WTC11 (cell line): ENCODE results near the gene MAMLD1. TPM values are rescaled to one million over a fixed set of nuclear protein-coding genes. Genes with fewer than 3 reads are reported as not detected.

Source experiments
- ATAC-seq: fragments of 200-7000 bp; cut with Tn5 transposase; 2 replicates; pipeline ENCODE4 v1.10.0; 2021; ENCODE audit warnings: mild to moderate bottlenecking, moderate library complexity
- CTCF ChIA-PET: fragments of 300-600 bp; sonication (Branson Sonifier 250); formaldehyde crosslinking; loops from one replicate; lab custom pipeline; 2021; ENCODE audit warnings: antibody characterized with exemption; lab: Charles Lee
- POLR2A ChIA-PET: fragments of 350-600 bp; sonication (Branson Sonifier 250); formaldehyde crosslinking; loops from one replicate; lab custom pipeline; 2021; ENCODE audit warnings: antibody characterized with exemption; lab: Charles Lee
- DNase-seq: peaks from one replicate; pipeline ENCODE4 v3.0.0; 2021; ENCODE audit warnings: low spot score
- H3K27ac Mint-ChIP-seq: 2 replicates; pipeline ENCODE4 v1.8.0; 2021; ENCODE audit warnings: mixed read lengths
- H3K27me3 Mint-ChIP-seq: 2 replicates; pipeline ENCODE4 v1.8.0; 2021; ENCODE audit warnings: low read depth, mild to moderate bottlenecking, moderate library complexity, mixed read lengths
- H3K36me3 Mint-ChIP-seq: 2 replicates; pipeline ENCODE4 v1.8.0; 2021; ENCODE audit warnings: mixed read lengths
- H3K4me1 Mint-ChIP-seq: 2 replicates; pipeline ENCODE4 v1.8.0; 2022; ENCODE audit warnings: mixed read lengths
- H3K4me3 Mint-ChIP-seq: 2 replicates; pipeline ENCODE4 v1.8.0; 2021; ENCODE audit warnings: mild to moderate bottlenecking, moderate library complexity, mixed read lengths
- H3K9me3 Mint-ChIP-seq: 2 replicates; pipeline ENCODE4 v1.8.0; 2021; ENCODE audit warnings: mixed read lengths
- ARID4B ChIP-seq: sonication (generic); formaldehyde crosslinking; IDR thresholded peaks from 2 replicates; pipeline ENCODE4 v1.8.0; 2023; ENCODE audit warnings: missing genetic modification reagents, mild to moderate bottlenecking, borderline replicate concordance
- ATF3 ChIP-seq: sonication (generic); formaldehyde crosslinking; conservative IDR thresholded peaks from 2 replicates; pipeline ENCODE4 v1.8.1; 2022; ENCODE audit warnings: mild to moderate bottlenecking, missing genetic modification reagents
- CREB1 ChIP-seq: sonication (generic); formaldehyde crosslinking; IDR thresholded peaks from 2 replicates; pipeline ENCODE4 v1.8.0; 2023; ENCODE audit warnings: mild to moderate bottlenecking, missing genetic modification reagents
- EMX1 ChIP-seq: fragments of 250-450 bp; sonication (Bioruptor Pico); IDR thresholded peaks from 2 replicates; pipeline ENCODE4 v1.8.0; 2021; ENCODE audit warnings: mild to moderate bottlenecking
- ETV6 ChIP-seq: sonication (generic); formaldehyde crosslinking; IDR thresholded peaks from 2 replicates; pipeline ENCODE4 v1.8.1; 2022; ENCODE audit warnings: mild to moderate bottlenecking, missing genetic modification reagents
- FOXK1 ChIP-seq: sonication (generic); formaldehyde crosslinking; IDR thresholded peaks from 2 replicates; pipeline ENCODE4 v1.8.0; 2022; ENCODE audit warnings: mild to moderate bottlenecking, moderate library complexity, missing genetic modification reagents
- IRF1 ChIP-seq: sonication (generic); formaldehyde crosslinking; IDR thresholded peaks from 2 replicates; pipeline ENCODE4 v1.8.0; 2023; ENCODE audit warnings: missing genetic modification reagents
- JUN ChIP-seq: sonication (generic); formaldehyde crosslinking; IDR thresholded peaks from 2 replicates; pipeline ENCODE4 v1.8.0; 2023; ENCODE audit warnings: mild to moderate bottlenecking, missing genetic modification reagents
- NR1H2 ChIP-seq: sonication (generic); formaldehyde crosslinking; IDR thresholded peaks from 2 replicates; pipeline ENCODE4 v1.9.0; 2021; ENCODE audit warnings: mild to moderate bottlenecking, moderate library complexity, missing genetic modification reagents
- NR3C1 ChIP-seq: sonication (generic); formaldehyde crosslinking; conservative IDR thresholded peaks from 2 replicates; pipeline ENCODE4 v1.8.1; 2023; ENCODE audit warnings: low read depth, mild to moderate bottlenecking, missing genetic modification reagents
- RELA ChIP-seq: sonication (generic); formaldehyde crosslinking; IDR thresholded peaks from 2 replicates; pipeline ENCODE4 v1.8.1; 2022; ENCODE audit warnings: missing genetic modification reagents, mild to moderate bottlenecking, borderline replicate concordance
- STAT6 ChIP-seq: sonication (generic); formaldehyde crosslinking; conservative IDR thresholded peaks from 2 replicates; pipeline ENCODE4 v1.8.1; 2023; ENCODE audit warnings: mild to moderate bottlenecking, low read depth, missing genetic modification reagents, moderate library complexity
- TEAD4 ChIP-seq: sonication (generic); formaldehyde crosslinking; IDR thresholded peaks from 2 replicates; pipeline ENCODE4 v1.8.0; 2022; ENCODE audit warnings: mild to moderate bottlenecking, missing genetic modification reagents
- ZNF121 ChIP-seq: sonication (generic); formaldehyde crosslinking; IDR thresholded peaks from 2 replicates; pipeline ENCODE4 v1.8.0; 2023; ENCODE audit warnings: missing genetic modification reagents
- ZNF232 ChIP-seq: sonication (generic); formaldehyde crosslinking; IDR thresholded peaks from 2 replicates; pipeline ENCODE4 v1.8.0; 2022; ENCODE audit warnings: mild to moderate bottlenecking, missing genetic modification reagents
- ZNF317 ChIP-seq: sonication (generic); formaldehyde crosslinking; IDR thresholded peaks from 2 replicates; pipeline ENCODE4 v1.8.1; 2023; ENCODE audit warnings: low read depth, mild to moderate bottlenecking, moderate library complexity, missing genetic modification reagents, borderline replicate concordance
- ZNF671 ChIP-seq: fragments of 250-450 bp; sonication (Bioruptor Pico); IDR thresholded peaks from 2 replicates; pipeline ENCODE4 v1.8.0; 2021; ENCODE audit warnings: mild to moderate bottlenecking
- total RNA-seq: library from RNA; stranded (reverse); gene quantifications from 3 replicates; pipeline ENCODE4 v1.2.3, GENCODE V29; 2021
- TF ChIP-seq, protein P1 (sequence below): sonication (generic); formaldehyde crosslinking; IDR thresholded peaks from 2 replicates; pipeline ENCODE4 v1.8.0; 2022; ENCODE audit warnings: mild to moderate bottlenecking, missing genetic modification reagents
- TF ChIP-seq, protein P2 (sequence below): sonication (generic); formaldehyde crosslinking; IDR thresholded peaks from 2 replicates; pipeline ENCODE4 v1.8.1; 2023; ENCODE audit warnings: mild to moderate bottlenecking, moderate library complexity, missing genetic modification reagents

MAMLD1 gene
- total RNA-seq, 1 experiment from 2014 or later, result 0.35 TPM

DNA sequence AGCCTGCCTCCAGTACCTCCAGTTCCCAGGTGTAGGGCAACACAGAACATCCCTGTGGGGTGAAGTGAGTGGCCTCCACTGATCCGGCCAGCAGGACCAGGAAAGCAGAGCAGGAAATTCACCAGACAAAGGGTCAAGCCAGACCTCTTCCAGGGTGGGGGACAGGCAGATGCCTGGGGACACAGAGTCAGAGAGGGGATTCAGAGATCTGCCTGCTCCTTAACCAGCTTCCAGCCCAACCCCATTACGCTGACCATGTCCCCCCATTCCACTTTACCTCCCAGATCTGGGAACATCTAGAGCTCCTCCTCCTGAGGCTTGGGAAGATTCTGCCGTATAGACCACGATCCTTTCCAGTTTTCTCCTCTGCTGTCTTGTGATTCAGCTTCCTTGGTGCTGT, 132.4 kb downstream of the MAMLD1 start (continued):
- no peak for TF ChIP-seq ARID4B (CRISPR knock-in tag)
- no peak for TF ChIP-seq ZNF317 (CRISPR knock-in tag)

GRCh38 chrX:150499240-150499639, 136.1 kb downstream of the MAMLD1 start:
- DNase-seq (no peak), ATAC-seq (no peak)
- Mint-ChIP-seq H3K9me3 (no peaks in the 10 kb centered on the region), H3K27ac (no peak overlapping the region), H3K36me3 (no peaks in the 10 kb centered on the region), H3K4me1 (peaks cover 5% of the 10 kb centered on the region; the same call in 1 of the 2 replicates), H3K4me3 (no peak overlapping the region), H3K27me3 (no peaks in the 10 kb centered on the region)
- POLR2A ChIA-PET, result no interaction called here
- no peak for TF ChIP-seq NR1H2 (CRISPR knock-in tag)
- CTCF ChIA-PET, result no interaction called here

DNA sequence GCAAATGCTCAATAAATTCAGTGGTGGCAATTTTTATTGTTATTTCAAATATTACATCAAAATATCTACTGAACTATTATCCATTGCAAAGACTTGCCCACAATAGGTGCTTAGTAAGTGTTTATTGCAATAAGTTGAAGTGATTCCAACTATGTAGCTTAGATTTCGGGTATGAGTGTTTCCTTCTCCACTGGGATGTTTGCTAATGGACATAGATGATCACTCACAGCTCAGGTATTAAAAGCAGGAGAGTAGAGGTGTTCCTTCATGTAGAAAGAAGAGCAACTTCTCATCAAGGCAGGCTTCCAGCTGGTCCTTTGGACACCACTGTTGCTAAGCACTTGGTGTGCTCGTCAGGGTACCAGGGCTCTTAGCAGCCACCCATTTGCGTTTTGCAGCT, 139.0 kb downstream of the MAMLD1 start:
- POLR2A ChIA-PET, result no interaction called here
- no peak overlapping the region for H3K27ac Mint-ChIP-seq
- no peaks in the 10 kb centered on the region for H3K9me3 Mint-ChIP-seq
- ATAC-seq (no peak), DNase-seq (no peak)
- H3K36me3 Mint-ChIP-seq, result no peaks in the 10 kb centered on the region
- no peaks in the 10 kb centered on the region for H3K27me3 Mint-ChIP-seq
- TF ChIP-seq EMX1 (CRISPR knock-in tag), result no peak
- no peak for TF ChIP-seq FOXK1 (CRISPR knock-in tag)
- no peak for TF ChIP-seq CREB1
- no peak for TF ChIP-seq IRF1 (CRISPR knock-in tag)
- no peak for TF ChIP-seq JUN (CRISPR knock-in tag)
- TF ChIP-seq STAT6, result no peak
- TF ChIP-seq, protein P1, sequence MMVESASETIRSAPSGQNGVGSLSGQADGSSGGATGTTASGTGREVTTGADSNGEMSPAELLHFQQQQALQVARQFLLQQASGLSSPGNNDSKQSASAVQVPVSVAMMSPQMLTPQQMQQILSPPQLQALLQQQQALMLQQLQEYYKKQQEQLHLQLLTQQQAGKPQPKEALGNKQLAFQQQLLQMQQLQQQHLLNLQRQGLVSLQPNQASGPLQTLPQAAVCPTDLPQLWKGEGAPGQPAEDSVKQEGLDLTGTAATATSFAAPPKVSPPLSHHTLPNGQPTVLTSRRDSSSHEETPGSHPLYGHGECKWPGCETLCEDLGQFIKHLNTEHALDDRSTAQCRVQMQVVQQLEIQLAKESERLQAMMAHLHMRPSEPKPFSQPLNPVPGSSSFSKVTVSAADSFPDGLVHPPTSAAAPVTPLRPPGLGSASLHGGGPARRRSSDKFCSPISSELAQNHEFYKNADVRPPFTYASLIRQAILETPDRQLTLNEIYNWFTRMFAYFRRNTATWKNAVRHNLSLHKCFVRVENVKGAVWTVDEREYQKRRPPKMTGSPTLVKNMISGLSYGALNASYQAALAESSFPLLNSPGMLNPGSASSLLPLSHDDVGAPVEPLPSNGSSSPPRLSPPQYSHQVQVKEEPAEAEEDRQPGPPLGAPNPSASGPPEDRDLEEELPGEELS (CRISPR knock-in tag), result no peak
- TF ChIP-seq RELA (CRISPR knock-in tag), result no peak
- TF ChIP-seq ZNF232 (CRISPR knock-in tag), result no peak
- TF ChIP-seq ETV6 (CRISPR knock-in tag), result no peak
- no peak for TF ChIP-seq ZNF317 (CRISPR knock-in tag)
- TF ChIP-seq, protein P2, sequence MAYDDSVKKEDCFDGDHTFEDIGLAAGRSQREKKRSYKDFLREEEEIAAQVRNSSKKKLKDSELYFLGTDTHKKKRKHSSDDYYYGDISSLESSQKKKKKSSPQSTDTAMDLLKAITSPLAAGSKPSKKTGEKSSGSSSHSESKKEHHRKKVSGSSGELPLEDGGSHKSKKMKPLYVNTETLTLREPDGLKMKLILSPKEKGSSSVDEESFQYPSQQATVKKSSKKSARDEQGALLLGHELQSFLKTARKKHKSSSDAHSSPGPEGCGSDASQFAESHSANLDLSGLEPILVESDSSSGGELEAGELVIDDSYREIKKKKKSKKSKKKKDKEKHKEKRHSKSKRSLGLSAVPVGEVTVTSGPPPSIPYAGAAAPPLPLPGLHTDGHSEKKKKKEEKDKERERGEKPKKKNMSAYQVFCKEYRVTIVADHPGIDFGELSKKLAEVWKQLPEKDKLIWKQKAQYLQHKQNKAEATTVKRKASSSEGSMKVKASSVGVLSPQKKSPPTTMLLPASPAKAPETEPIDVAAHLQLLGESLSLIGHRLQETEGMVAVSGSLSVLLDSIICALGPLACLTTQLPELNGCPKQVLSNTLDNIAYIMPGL (CRISPR knock-in tag), result no peak
- TF ChIP-seq TEAD4 (CRISPR knock-in tag), result no peak
- no peak for TF ChIP-seq NR3C1 (CRISPR knock-in tag)
- no peak for TF ChIP-seq ATF3 (CRISPR knock-in tag)
- no peak for TF ChIP-seq ZNF121 (CRISPR knock-in tag)
- no peak for TF ChIP-seq ZNF671
- peaks cover 29% of the 10 kb centered on the region for H3K4me1 Mint-ChIP-seq
- CTCF ChIA-PET, result interaction anchor here (1.0 to 1.4 kb wide), 3 partner anchors 11 to 137 kb away, joined by 3 to 4 read pairs (median 3); no protein-coding TSS in a partner anchor
- H3K4me3 Mint-ChIP-seq, result no peak overlapping the region
